ENCODE data around the gene ZCCHC10.

ZCCHC10 gene

GRCh38 chr5:133054697-133055471 is 28.5 kb upstream of the ZCCHC10 start:
- H3K9me2 ChIP-seq (replicated peaks; ENCODE audit: control insufficient read depth, low read length) = no peaks in the 10 kb centered on the region
- H3K27ac ChIP-seq (ENCODE audit: low read depth, low read length) = no peak overlapping the region
- no peak for TF ChIP-seq EZH2phosphoT487 (IDR thresholded peaks at IDR 0.05; ENCODE audit: borderline replicate concordance, low read length)
- TF ChIP-seq, protein P1, sequence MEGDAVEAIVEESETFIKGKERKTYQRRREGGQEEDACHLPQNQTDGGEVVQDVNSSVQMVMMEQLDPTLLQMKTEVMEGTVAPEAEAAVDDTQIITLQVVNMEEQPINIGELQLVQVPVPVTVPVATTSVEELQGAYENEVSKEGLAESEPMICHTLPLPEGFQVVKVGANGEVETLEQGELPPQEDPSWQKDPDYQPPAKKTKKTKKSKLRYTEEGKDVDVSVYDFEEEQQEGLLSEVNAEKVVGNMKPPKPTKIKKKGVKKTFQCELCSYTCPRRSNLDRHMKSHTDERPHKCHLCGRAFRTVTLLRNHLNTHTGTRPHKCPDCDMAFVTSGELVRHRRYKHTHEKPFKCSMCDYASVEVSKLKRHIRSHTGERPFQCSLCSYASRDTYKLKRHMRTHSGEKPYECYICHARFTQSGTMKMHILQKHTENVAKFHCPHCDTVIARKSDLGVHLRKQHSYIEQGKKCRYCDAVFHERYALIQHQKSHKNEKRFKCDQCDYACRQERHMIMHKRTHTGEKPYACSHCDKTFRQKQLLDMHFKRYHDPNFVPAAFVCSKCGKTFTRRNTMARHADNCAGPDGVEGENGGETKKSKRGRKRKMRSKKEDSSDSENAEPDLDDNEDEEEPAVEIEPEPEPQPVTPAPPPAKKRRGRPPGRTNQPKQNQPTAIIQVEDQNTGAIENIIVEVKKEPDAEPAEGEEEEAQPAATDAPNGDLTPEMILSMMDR (IDR thresholded peaks at IDR 0.05; ENCODE audit: low read depth, low read length, poor library complexity, severe bottlenecking) = no peak
- H3K4me2 ChIP-seq (ENCODE audit: low read length) = peak overlapping the region; percentile 96
- H3K9me3 ChIP-seq (ENCODE audit: control insufficient read depth, insufficient read depth, low read length) = no peaks in the 10 kb centered on the region
- no peaks in the 10 kb centered on the region for H3K27me3 ChIP-seq (ENCODE audit: control insufficient read depth, low read length)
- H3K36me3 ChIP-seq (ENCODE audit: control insufficient read depth, low read length) = peaks cover 68% of the 10 kb centered on the region
- H3K4me3 ChIP-seq (ENCODE audit: low read length) = peak overlapping the region; percentile 5
- H3F3A ChIP-seq (ENCODE audit: control insufficient read depth, insufficient read depth) = peaks cover 11% of the 10 kb centered on the region
- H3K79me2 ChIP-seq (ENCODE audit: control insufficient read depth, low read length) = peaks cover 95% of the 10 kb centered on the region
- peaks cover 37% of the 10 kb centered on the region for H4K20me1 ChIP-seq (ENCODE audit: control insufficient read depth, insufficient read depth, low read depth, low read length)
- H3K4me1 ChIP-seq (ENCODE audit: control insufficient read depth, low read length) = peaks cover 61% of the 10 kb centered on the region

- Histone ChIP-seq H3K9me3 (ENCODE audit: control insufficient read depth, insufficient read depth, low read length) (no peaks in the 10 kb centered on the region), H3K27me3 (ENCODE audit: control insufficient read depth, low read length) (no peaks in the 10 kb centered on the region), H3K4me3 (ENCODE audit: low read length) (peak overlapping the region; percentile 97), H3F3A (ENCODE audit: control insufficient read depth, insufficient read depth) (peaks cover 18% of the 10 kb centered on the region), H3K9me2 (replicated peaks; ENCODE audit: control insufficient read depth, low read length) (no peaks in the 10 kb centered on the region), H3K36me3 (ENCODE audit: control insufficient read depth, low read length) (peaks cover 68% of the 10 kb centered on the region), H3K4me1 (ENCODE audit: control insufficient read depth, low read length) (peaks cover 72% of the 10 kb centered on the region), H3K4me2 (ENCODE audit: low read length) (peak overlapping the region; percentile 96), H4K20me1 (ENCODE audit: control insufficient read depth, insufficient read depth, low read depth, low read length) (peaks cover 37% of the 10 kb centered on the region), H3K27ac (ENCODE audit: low read depth, low read length) (no peak overlapping the region), H3K79me2 (ENCODE audit: control insufficient read depth, low read length) (peaks cover 85% of the 10 kb centered on the region)
- TF ChIP-seq, protein P1 (IDR thresholded peaks at IDR 0.05; ENCODE audit: low read depth, low read length, poor library complexity, severe bottlenecking) = no peak
- no peak for TF ChIP-seq EZH2phosphoT487 (IDR thresholded peaks at IDR 0.05; ENCODE audit: borderline replicate concordance, low read length)
Observed at GRCh38 chr5:133053448-133053847, 27.1 kb upstream of the ZCCHC10 start.

GRCh38 chr5:133052317-133053175 is 26.2 kb upstream of the ZCCHC10 start:
- peaks cover 33% of the 10 kb centered on the region for H4K20me1 ChIP-seq (ENCODE audit: control insufficient read depth, insufficient read depth, low read depth, low read length)
- H3K4me3 ChIP-seq (ENCODE audit: low read length) = peak overlapping the region; percentile 97
- H3K27ac ChIP-seq (ENCODE audit: low read depth, low read length) = peak overlapping the region; percentile 97
- no peaks in the 10 kb centered on the region for H3K9me2 ChIP-seq (replicated peaks; ENCODE audit: control insufficient read depth, low read length)
- H3K79me2 ChIP-seq (ENCODE audit: control insufficient read depth, low read length) = peaks cover 76% of the 10 kb centered on the region
- no peaks in the 10 kb centered on the region for H3K27me3 ChIP-seq (ENCODE audit: control insufficient read depth, low read length)
- H3K36me3 ChIP-seq (ENCODE audit: control insufficient read depth, low read length) = peaks cover 63% of the 10 kb centered on the region
- peaks cover 76% of the 10 kb centered on the region for H3K4me1 ChIP-seq (ENCODE audit: control insufficient read depth, low read length)
- H3F3A ChIP-seq (ENCODE audit: control insufficient read depth, insufficient read depth) = peaks cover 23% of the 10 kb centered on the region
- TF ChIP-seq, protein P1 (IDR thresholded peaks at IDR 0.05; ENCODE audit: low read depth, low read length, poor library complexity, severe bottlenecking) = no peak
- no peak for TF ChIP-seq EZH2phosphoT487 (IDR thresholded peaks at IDR 0.05; ENCODE audit: borderline replicate concordance, low read length)
- peak overlapping the region; percentile 96 for H3K4me2 ChIP-seq (ENCODE audit: low read length)
- peaks cover 3% of the 10 kb centered on the region; the same call in 1 of the 2 replicates for H3K9me3 ChIP-seq (ENCODE audit: control insufficient read depth, insufficient read depth, low read length)

All from DOHH2 (cell line).